Skeletal muscle cell (primary cell): ENCODE data around the gene AGBL4.

Experiments used
- DNase-seq: peaks from one replicate; pipeline ENCODE4 v3.0.0-alpha.2; 2010; ENCODE audit warnings: low read depth
- H3K4me3 ChIP-seq: 2 replicates; pipeline ENCODE4 v1.5.1; 2011; ENCODE audit warnings: low read depth, mild to moderate bottlenecking, control low read depth, low read length, moderate library complexity

Gene AGBL4

DNA sequence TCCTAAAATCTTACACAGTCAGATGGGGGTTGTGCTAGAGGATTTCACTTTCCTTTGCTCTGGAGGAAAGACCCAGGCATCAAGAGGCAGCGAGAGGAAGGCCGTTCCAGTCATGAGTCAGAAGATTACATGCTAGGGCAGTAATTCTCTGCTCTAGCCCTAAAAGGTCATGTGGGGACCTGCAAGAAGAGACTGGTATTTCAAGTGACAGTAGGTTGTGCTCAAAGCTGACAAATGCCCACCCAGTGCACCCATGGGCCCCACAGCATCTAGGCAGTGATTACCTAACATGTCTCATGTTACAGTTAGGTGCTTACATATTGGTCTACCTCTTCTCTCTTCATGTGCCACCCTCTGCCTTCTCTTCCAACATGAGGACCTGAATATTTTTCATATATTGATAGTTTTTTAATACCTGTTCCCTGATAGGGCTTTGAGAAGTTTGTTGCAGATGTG is 1147.4 kb downstream of the AGBL4 start:
- no peak overlapping the region for H3K4me3 ChIP-seq

DNA sequence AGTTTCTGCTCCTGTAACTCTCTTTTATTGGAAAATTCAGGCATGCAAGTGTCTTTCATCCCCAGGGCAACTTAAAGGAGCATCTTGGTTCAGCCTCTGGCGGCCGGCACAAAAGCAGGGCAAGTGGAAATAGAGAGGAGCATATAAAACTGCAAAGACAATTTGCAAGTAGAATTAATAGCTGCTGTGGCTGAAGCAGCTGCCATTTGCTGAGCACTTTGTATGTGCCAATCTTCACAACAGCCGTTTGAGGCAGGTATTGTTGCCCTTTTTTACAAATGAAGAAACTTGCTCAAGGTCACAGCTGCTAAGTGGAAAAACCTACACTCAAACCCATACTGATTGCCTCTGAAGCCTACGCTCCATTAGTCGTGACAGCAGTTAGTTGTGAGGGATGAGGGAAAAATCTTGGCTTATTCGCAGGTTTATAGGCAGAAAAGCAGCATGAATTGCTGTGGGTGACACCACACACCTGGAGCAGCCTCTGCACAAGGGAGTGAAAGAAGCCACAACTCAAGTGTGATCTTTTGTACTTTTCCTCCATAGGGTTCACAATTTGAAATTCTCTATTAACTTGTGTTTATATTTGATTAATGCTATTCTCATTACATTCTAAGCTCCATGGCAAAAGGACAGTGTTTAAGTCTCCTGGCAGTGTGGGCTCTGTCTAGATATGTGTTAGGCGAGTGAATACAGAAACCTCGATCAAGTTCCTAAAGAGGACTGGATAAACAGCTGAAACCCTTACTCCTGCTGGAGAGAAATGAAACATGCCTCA is 1148.0 kb downstream of the AGBL4 start:
- no peak for DNase-seq
- no peak overlapping the region for H3K4me3 ChIP-seq

More for the DNA sequence above, 1147.4 kb downstream of the AGBL4 start:
- DNase-seq: no peak

DNA sequence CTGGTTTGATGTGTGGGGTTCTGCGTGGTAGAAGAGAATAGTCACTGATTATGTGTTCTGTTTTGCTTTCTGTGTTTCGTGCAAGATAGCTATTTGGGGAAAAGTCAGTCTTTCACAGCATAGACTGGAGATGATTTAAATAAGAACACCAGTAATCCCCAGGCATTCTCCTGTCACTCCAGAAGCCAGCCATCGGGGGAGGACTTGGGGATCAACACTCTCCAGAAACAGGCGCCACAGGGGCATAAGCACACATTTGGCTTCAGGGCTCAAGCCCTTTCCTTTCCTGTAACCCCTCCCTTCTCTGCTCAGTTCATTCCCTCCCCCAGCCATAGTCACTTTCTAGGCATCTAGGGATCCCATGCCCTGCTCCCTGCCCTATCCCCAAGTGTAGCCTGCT is 1149.8 kb downstream of the AGBL4 start:
- no peak for DNase-seq
- no peak overlapping the region for H3K4me3 ChIP-seq

DNA sequence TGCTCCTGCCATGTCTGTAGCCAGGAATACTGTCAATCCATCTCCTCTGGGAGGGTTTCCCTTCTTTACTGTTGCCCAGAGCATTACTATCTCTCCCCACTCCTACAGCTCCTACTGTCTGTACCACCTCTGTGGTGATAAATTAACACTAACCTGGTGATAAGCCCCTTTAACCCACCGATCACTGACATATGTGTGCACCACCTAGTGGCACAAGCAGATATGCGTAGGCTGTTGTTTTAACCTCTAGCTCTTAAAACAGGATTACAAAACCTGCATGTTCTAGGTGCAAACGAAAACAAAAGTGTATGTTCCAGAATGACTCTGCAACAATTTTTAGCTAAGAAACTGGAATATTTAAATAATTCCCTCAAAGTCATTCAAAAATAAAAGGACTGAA is 1153.2 kb downstream of the AGBL4 start:
- no peak overlapping the region for H3K4me3 ChIP-seq
- no peak for DNase-seq

DNA sequence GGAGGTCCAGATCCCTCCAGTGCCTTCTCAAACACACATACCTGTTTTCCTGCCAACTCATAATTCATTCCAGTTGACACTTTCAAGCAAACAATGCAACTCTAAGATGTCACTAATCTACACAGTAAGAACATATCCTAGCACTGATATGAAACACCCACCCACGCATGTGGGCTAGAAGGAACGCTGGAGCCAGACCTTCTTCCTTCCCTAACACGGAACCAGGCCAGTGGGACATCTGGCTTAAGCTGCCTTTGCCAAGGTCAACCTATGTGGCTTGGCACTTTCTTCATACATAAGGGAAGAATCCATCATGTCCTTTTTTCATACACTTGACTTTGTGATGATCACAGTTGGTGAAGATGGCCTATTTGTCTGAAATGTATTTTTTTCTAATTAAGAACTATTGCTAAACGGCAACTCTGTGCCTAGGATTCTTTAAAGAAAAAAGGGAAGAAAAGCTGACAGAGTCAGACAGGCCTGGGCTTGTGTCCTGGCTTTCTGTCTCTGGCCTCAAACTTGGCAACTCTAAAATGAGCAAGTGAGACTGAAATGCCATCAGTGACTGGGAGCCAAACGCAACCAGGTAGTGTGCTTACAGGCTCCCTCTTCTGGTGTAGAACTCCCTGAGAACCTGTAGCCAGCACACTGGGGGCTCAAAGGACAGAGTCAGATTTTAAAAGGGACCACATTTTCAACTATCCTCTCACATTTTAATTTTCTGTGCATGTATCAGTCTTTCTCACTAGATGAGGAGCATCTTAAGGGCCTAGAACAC is 1154.4 kb downstream of the AGBL4 start:
- H3K4me3 ChIP-seq: no peak overlapping the region
- DNase-seq: no peak

DNA sequence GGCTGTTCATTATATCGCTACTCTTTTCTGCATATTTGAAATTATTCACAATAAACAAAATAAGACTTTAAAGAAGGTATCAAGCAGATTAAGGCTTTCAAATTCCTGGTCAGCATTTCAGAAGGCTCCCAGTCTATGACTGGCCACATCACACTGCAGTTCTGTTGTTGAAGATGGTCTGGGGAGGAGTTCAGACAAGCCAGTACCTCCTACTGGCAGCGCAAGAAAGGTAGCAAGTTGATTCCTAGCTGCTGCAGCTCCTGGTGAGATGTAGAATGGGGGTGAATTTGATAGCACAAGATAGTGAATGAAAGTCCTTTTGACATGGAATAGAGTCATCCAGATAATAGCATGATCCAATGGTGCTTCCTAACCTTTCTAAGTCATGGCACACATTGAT is 1158.8 kb downstream of the AGBL4 start:
- H3K4me3 ChIP-seq: no peak overlapping the region
- DNase-seq: no peak

DNA sequence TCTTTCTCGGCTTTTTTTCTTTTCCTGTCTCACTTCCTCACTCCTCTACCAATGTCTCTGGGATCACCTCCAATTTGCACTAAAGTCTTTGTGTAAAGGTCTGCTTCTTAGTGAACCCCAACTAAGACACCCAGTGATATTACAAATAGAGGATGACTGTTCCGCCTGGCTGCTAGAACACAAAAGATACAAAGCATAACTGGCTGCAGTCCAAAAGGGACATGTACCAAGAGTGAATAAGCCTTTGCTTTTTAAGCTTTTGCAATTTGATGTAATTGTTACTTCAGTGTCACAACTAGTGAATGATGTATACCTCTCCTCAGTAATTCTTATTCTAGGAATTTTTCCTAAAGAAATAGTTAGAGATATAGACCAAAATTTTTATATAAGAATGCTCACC is 1164.3 kb downstream of the AGBL4 start:
- peak; percentile 86 for DNase-seq
- H3K4me3 ChIP-seq: no peak overlapping the region

DNA sequence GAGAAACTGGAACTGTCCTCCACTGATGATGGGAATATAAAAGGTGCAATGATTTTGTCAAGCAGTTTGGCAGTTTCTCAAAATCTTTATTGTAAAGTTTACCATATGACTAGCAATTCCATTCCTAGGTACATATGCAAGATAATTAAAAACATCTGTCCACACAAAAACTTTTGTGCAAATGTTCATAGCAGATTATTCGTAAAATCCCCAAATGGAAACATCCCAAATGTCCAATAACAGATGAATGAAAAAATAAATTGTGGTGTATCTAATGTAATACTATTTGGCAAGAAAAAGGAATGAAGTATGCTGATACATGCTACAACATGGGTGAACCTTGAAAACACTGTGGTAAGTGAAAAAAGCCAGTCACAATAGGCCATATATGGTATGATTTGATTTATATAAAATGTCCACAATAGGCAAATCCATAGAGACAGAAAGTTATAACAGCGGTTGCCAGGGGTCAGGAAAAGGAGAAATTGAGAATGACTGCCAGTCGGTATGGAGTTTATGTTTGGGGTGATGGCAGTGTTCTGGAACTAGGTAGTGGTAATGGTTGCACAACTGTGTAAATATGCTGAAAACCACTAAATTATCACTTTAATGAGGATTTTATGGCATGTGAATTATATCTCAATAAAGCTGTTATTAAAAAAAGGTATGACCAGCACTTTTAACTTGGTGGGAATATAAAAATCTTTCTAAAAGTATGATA is 1165.4 kb downstream of the AGBL4 start:
- H3K4me3 ChIP-seq: no peak overlapping the region
- DNase-seq: peak; percentile 45

DNA sequence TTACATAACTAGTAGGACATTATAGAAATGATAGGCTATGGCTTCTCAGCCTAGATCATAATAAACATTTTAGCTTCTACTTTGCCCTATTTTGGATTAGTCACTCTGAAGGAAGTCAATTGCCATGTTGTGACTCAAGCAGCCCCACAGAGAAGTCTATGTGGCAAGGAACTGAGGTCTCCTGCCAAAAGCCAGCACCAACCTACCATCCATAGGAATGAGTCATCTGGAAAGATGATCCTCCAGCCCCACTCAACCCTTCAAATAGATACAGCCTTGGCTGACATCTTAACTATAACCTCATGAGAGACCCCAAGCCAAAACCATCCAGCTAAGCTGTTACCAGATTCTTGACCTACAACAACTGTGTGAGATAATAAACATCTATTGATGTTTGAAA is 1170.7 kb downstream of the AGBL4 start:
- no peak overlapping the region for H3K4me3 ChIP-seq
- DNase-seq: peak; percentile 91

DNA sequence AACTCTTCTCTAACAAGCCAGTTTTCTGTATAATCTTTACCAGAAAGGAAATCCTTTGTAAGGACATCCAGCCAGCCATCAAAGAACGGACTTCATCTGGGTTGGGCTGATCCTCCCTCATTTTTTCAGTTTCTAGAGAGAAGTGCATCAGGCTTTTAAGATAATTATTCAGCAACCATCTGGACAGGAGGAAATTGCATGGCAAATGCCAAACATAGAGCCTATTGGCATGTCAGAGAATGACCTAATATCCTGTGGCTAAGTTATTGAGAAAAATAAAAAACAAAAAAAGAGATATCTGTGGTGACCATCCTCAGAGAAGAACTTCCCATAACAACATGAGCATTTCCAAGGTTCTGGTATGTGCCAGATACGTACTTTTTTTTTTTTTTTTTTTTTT is 1172.1 kb downstream of the AGBL4 start:
- no peak overlapping the region for H3K4me3 ChIP-seq
- no peak for DNase-seq

DNA sequence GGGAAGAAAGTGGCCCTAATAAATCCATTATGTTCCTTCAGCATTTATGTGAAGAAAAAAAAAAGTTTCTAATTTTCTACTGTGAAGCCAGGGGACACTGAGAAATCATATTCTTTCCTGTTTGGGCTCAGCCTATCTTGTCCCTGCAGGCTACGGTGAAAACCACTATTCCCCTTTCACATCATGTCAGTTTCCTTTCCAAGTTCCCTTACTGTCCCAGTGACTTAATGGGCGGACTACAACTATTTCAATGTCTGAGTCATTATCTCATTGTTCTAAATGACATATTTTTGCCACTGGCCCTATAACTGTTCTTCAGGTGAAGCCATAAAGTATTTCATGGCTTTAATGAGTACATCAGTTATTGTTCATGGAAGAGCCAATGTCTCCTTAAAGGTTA is 1175.7 kb downstream of the AGBL4 start:
- H3K4me3 ChIP-seq: no peak overlapping the region
- no peak for DNase-seq

DNA sequence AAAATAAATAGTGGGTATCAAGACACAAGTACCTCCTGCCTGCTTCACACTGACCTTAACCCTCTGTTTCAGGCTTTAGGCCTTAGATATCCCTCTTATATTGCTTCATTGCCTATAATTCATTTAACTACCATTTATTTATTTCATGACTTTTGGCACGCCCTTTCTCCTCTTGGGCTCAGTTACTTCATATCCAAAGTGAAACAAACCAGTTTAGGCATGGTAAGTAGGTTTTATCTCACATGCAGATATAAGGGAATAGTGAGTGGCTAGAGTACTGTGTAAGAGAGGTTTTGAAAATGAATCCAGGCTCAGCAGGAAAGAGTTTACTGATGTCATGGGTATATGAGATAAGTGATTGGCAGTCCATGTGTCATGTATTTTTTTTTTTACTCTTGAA is 1177.3 kb downstream of the AGBL4 start:
- no peak for DNase-seq
- H3K4me3 ChIP-seq: no peak overlapping the region

DNA sequence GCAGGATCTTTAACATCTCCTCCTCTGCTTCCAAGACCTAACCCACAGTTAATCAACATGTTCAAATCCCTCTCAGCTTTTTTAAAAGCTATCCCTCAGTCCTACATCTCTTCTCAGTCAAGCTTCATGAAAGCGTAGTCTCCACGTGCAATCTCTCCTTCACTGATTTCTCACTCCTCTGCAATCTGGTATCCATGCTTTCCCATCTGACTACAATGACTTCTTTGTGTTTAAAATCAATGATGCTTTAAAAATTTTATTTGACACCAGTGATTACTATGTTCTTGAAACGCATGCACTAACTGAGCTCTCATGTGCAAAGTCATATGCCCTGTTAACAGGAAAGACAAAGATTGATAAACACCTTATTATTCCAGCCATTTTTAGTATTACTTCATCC is 1179.6 kb downstream of the AGBL4 start:
- H3K4me3 ChIP-seq: no peak overlapping the region
- DNase-seq: no peak

DNA sequence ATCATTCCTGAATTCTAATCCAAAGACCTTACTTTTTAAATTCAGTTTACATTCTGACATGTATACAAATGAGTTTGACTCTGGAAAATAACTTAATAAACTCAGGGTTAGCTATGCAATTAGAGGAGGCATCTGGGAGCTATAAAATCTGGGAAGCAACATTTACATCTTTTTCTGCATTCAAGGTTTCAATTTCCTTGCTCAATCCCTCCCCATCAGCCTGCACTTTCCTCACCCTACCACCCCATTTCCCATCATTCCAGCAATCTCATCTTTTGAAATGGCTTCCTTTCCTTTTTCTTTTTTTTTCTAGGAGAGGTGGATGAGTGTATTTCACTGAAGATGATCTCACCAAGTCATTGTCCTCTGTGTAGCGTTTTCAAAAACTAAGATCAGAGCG is 1181.8 kb downstream of the AGBL4 start:
- no peak overlapping the region for H3K4me3 ChIP-seq
- DNase-seq: no peak

DNA sequence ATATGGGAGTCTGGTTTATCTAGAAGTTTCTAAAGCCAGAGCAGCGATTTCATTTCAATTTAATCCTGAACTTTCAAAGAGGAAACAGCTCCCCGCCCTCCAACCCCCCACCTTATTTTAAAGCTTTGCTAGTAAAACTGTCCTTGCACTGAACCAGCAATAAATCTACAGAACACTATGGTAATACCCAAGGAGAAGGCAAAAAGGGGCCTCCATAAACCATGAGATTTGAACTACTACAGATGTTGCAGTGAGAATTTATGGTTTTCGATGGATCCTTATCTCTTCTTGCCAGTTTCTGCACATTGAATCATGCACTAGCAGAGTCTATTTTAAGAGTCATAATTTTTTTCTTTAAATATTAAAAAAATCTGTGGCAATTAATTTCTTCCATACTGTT is 1182.3 kb downstream of the AGBL4 start:
- no peak overlapping the region for H3K4me3 ChIP-seq
- no peak for DNase-seq

DNA sequence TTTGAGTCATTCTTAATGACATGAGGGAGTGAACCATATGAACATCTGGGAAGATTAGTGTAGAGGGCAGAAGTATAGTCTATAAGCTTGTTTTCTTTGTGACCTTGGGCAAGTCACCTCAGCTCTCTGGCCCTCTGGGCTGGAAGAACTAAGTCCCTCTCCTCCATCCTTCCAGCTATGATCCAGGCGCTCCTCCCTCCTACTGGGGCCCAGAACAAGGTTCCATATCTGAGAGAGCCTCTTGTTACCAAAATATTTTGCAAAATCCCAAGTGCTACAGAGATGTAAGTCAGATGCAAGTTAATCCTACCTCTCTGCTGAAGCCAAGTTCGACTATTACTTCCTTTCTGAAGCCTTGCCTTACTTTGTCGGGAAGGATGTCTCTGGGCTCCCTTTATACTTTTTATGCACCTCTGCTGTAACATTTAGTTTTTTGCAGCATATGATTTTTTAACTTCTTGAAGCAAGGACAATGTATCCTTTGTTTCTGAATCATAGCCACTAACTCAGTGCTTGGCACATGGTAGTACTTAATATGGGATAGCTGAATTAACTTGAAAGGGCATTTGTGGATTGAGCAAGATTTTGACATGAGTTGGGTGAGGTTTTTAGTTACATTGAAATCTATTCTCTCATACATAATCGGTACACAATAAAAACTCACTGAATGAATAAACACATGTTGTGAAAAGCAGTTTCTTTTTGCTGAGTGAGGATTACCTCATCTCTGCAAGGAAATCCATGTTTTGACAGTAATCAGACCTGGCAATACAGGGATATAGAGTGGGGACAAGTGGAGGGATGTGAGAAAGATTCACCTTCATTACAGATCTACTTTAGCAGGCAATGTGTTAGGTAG is 1192.4 kb downstream of the AGBL4 start:
- no peak for DNase-seq
- no peak overlapping the region for H3K4me3 ChIP-seq

DNA sequence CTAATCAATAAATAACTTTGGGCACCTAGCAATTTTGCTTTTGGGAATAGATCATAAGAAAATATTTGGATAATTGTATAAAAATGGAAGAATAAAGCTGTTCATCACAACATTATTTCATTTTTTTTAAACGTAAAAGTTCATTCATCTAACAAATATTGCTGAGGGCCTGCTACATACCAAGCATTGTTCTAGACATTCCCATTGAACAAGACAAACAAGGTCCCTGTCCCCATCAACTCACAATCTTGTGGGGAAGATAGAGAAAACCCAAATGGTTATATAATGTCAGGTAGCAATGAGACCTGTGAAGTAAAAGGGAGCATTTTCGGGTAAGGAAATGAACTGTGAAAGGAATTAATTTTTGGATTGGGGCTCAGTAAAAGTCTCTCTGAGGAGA is 1193.0 kb downstream of the AGBL4 start:
- H3K4me3 ChIP-seq: no peak overlapping the region
- no peak for DNase-seq

DNA sequence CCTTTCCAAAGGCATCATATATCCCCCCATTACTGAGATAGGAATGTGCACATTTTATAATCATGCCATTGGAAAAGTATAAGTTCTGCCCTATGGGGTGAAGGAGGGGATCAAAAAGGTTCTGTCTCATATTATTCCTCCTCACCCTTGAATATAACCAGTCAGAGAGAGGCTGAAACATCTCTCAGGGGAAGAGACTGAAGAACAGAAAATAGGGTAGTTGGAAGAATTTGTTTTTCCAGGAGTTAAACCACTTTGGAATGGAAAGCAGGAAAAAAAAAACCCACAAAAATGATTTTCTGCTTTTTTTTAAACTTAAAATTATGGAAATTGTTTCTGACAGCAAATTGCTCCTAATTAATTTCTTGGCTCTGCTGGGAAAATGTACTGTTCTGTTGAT is 1194.3 kb downstream of the AGBL4 start:
- H3K4me3 ChIP-seq: no peak overlapping the region
- DNase-seq: no peak

DNA sequence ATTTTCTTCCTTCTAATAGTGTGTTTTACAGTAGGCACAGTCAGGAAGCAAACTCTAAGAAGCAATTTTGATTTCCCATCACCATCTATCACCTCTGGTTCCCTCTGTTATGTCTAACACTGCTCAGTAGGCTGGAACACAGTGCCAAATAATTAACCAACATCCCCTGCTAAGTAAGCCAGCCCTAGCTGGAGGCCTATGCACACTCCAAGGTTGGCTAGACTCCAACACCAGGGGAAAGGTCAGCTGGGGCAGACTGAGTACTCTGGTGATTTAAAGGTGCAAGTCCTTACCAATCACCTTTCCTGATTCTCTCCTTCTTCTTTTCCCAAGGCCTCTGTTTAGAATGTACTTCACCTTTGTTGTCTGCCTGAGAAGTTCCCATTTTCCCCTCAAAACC is 1200.6 kb downstream of the AGBL4 start:
- H3K4me3 ChIP-seq: no peak overlapping the region
- DNase-seq: no peak
